HG03097 (cell line): ENCODE results near the gene KCNAB3.
A peak's percentile ranks its signal among the peaks of the same experiment; 100 is the strongest.

Source experiments
- ATAC-seq: cut with Tn5 transposase; IDR thresholded peaks from one replicate; pipeline ENCODE4 v1.9.1; 2021; ENCODE audit not compliant: unreplicated experiment, low FRiP score

The KCNAB3 gene

DNA sequence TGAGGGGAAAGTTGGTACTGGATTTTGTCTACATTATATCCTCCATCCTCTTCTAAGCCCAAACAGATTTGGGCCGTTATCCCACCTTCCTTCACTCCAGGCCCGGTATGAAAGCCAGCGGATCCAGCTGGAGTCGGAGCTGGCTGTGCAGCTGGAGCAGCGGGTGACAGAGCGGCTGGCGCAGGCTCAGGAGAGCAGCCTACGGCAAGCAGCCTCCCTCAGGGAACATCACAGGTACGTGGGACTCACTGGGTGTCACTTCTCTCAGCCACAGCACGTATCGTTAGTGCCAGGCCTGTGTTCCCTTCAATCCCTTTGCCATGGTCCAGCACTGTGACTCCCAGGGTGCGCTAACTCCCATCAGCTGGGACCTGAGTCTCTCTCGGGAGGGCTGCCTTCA is 13.6 kb upstream of the KCNAB3 start:
- ATAC-seq = no peak

GRCh38 chr17:7940743-7941142 is 11.1 kb upstream of the KCNAB3 start:
- ATAC-seq = no peak

- no peak for ATAC-seq
Observed at GRCh38 chr17:7940034-7940433, 10.4 kb upstream of the KCNAB3 start.

DNA sequence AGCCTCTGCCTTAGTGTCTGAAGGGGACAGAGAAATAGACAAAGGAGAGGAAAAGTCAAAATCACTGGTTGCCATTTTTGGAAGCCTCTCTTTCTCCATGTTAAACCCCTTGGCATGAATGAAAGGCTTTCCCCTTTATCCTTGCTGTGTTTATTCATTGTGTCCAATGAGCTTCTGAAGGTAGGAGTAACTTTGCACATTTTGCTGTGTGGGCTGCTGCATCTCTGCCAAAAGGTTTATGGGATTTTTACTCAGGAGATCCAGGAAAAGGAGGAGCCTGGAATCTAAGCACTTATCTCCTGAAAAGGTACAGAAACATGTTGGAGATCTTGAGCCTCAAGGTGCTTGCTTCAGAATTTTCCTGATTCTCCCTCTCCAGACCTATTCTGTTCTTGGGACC is 6.2 kb upstream of the KCNAB3 start:
- no peak for ATAC-seq

- no peak for ATAC-seq
Observed at GRCh38 chr17:7932949-7933348, 3.3 kb upstream of the KCNAB3 start.

DNA sequence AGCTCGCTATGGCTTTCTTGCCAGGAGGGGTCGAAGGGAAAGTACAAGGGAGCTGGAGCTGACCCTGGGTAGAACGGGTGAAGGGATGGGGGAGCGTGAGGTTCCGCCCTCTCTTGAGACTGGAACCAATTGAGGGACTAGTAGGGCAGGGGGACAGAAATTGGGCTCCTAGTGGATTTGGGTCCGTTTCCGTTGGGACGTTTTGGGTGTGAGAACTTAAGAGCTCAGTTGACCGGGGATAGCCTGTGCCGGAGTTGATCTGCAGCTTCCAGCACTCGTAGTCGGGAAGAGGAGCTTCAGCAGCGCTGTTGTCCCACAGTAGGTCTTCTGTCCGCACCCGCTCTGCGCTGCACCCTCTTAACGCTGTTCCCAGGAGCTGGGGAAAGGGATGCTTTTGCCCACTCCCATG is 2.8 kb upstream of the KCNAB3 start:
- no peak for ATAC-seq

- ATAC-seq = peak; percentile 96
Observed at GRCh38 chr17:7931709-7932482, 2.2 kb upstream of the KCNAB3 start, which contains the start of the genes CNTROB and TRAPPC1. CNTROB (plus strand) TSS chr17:7932206; CDS start chr17:7933080, 874 bp downstream. TRAPPC1 (minus strand) TSS chr17:7931946; CDS start chr17:7931829, 117 bp downstream.

DNA sequence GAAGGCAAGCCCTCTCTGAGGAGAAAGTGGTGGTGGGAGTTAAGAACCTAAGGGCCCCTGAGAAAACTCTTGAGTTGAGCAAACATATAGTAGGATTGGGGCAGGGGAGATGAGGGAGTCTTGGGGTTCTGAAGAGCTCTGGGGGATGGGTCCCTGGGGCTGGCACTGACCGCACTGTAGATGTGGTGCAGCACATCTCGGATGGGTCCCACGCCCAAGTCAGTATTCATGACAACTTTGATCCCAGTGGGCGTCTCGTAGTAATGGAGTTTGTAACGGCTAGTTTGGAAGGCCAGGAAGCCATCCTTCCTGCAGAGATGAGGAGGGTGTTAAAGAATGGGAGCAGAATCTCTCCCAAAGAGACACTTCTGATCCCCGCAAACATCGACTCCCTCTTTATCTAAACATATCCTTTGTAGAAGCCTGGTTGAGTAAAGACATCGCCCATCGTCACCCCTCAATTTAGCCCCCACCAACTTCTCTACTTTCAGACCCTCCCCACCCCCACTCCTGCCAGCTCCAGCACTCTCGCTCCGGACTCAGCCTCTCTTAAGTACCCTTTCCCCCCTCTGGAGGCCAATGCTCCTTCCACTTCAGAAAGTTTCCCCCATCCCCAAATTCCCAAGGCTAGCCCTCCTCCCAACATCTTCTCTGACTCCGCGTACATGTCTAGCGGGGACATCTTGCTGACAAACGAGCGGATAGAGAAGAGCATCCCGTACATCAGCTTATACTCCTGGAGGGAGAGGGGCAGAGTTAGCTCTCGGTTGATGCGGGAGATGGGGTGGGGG is 1.4 kb upstream of the KCNAB3 start:
- no peak for ATAC-seq

DNA sequence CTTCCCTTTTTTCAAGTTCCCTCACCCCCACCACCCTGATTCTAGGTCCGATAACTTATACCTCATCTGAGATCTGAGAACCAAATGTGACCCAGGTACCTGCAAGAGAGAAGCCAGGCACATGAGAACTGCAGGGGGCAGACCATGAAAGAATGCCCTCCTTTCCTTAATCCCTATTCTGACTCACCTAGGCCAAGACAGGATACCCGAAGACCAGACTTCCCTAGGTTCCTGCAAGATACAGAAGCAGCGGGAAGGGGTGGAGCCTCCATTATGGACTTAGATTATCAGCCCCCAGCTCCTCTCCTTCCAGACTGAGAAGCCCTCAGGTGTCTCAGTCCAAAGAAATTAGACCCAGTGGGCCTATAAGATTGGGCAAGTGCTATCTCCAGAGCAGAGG is 2.1 kb downstream of the KCNAB3 start:
- ATAC-seq = no peak

DNA sequence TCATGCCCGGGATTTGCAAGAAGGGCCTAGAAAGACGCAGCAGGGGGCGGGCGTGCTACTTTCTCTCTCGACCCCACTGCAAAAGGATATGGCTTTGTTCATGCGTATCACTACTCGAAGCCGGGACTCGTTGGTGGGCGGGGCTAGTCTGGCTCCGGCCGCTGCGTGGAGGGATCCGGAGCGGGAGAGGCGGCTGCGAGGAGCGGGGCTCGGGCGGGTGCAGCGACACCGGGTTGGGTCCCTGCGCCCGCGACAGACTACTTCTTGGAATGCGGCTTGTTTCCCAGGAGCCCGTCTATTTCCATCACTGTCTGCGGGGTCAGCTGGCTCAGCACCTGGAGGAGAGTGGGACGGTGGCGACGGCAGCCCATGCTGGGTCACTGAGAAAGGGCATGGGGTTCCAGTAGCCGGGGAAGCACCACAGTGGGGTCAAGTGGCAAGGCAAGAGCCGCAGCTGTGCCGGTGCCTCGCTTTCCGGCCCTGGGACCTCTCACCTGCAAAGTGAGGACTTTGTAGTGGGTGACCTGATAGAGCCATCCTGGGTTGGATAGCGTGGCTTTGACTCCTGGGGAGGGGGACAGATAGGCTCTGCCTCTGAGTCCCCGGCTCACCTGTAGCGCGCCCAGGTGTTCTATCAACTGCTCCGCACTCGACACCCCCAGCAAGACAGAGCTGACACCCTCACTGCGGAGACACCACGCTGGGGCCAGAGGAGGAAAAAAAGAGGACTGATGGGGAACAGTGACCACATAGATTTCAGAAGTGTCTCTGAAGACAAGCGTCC is 6.6 kb downstream of the KCNAB3 start:
- ATAC-seq = no peak

- ATAC-seq = no peak
Observed at GRCh38 chr17:7922269-7922844, 7.3 kb downstream of the KCNAB3 start.

GRCh38 chr17:7916808-7917207 is 12.8 kb downstream of the KCNAB3 start:
- ATAC-seq = no peak

DNA sequence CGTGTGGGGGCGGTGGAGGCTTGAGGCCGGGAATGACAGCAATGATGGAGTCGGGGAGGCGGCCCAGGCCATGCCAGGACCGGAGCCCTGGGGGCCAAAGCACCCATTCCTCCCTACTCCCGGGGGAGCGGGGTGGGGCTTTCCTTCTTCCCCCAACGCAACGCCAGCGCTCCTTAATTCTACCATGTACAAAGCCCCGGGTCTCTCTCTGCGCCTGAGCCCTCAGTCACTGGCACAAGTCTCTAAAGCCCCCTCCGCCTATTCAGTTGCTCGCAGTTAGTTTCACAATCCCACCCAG is 13.3 kb downstream of the KCNAB3 start:
- ATAC-seq = no peak

DNA sequence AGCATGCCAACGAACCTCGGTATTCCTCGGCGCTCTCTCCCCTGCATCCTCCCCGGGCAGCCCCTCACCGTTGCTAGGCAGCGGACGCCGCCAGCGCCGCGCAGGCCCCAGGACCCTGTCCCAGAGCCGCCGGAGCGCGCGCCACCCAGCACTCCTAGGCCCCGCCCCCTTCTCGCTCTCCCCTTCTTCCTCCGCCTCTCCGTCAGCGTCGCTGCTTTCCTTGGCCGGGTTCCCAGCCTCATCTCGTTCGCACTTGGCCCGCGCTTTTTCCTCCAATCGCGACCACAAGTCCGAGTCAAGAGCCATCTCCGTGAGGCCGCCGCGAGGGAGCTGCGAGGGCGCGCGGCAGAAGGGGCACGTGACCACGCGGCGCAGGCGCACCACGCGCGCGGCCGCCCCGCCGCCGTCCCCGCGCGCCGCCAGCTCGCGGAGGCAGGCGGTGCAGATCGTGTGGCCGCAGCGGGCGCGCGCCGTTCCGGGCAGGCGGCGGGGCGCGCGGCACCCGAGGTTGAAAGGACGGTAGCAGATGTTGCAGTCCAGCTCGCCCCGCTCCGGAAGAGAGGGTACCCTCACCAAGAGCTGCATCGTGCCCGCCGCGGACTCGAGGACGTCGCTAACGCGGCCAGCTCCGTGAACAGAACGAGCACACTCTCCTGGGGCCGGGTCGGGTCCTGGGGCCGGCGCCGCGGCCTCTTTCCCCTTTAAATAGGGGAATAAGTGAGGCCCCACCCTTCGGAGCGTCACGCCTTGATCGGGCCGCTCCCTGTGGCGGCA is 13.9 kb downstream of the KCNAB3 start, which contains the start of gene RNF227:
Gene RNF227 (minus strand): TSS at position 679 of the 774 bp plus-strand sequence. CDS start 94 bp downstream, at position 585.
- peak; percentile 64 for ATAC-seq

DNA sequence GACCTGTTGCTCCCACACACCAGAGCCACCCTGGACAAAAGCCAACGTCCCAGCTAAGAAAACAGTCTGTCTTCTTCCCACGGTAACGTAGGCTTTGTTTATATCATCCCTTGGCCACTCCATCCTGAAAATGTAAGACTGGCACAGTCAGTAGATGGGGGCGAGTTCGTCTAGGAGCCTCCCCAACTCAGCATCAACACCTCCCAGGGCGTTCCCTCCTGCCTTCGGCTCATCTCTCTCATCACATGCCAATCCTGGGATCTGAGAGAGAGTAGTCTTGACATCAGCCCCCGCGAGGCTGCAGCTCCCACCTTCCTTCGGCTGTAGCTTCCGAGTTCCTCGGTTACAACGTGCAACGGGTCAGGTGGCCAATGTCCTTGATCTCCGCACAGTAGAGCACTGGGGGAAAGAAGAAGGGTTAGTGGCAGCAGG is 14.5 kb downstream of the KCNAB3 start:
- ATAC-seq = peak; percentile 4

DNA sequence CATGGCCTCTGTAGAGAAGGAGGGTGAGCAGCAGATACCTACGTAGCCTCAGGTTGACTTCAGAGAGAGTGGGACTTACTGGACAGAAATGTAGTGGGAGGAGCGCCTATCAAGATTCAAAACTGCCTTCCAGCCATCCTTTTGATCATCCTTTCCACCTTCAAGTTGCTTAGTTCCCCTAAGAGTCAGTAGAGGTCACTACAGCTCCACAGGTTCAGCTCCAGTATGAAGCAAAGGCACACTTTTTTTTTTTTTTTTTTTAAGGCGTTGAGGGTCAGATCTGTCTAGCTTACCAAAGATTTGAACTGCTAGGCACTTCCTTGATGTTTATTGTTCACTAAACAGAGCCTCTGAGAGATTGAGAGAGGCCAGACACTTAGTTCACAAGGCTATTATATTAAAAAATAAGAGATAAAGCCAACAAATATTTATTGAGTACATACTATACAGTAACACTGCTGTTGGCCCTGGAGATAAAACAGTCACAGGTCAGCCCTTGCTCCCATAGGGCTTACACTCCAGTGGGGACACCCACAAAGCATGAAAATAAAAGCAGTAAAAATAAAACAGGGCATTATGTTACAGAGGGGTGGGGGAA is 16.6 kb downstream of the KCNAB3 start:
- ATAC-seq = no peak

DNA sequence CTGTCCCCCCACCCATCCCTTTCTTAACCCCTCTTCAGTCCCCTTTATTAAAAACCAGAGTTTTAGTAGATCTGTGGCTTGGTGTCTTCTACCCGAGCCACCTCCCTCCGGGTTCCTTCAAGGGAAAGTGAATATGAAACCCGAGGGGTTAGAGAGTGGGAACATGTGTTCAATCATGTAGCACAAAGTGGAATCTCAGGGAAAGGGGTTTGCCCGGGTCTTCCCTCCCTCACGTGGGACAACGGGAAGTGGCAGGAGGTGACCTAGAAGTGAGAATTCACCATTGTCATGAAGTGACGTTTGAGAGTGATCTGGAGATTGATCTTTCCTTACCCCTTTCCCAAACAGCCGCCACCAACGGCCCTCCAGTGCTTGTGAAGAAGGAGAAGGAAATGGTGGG is 18.5 kb downstream of the KCNAB3 start:
- no peak for ATAC-seq

DNA sequence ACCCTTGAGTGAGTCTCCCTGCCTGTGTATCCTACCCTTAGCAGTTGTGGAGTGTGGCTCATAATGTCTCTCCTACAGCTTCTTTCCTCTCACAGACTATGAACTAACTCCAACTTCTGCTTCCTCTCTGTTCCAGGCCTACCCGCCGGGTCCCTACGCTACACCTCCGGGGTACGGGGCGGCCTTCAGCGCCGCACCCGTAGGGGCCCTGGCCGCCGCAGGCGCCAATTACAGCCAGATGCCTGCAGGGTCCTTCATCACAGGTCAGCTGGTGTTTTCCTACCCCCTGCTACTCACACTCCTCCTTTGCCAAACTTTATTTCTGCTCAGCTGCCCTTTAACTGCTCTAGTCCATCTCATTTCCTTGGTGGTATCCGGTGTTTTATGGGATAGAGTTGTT is 18.9 kb downstream of the KCNAB3 start:
- ATAC-seq = no peak

DNA sequence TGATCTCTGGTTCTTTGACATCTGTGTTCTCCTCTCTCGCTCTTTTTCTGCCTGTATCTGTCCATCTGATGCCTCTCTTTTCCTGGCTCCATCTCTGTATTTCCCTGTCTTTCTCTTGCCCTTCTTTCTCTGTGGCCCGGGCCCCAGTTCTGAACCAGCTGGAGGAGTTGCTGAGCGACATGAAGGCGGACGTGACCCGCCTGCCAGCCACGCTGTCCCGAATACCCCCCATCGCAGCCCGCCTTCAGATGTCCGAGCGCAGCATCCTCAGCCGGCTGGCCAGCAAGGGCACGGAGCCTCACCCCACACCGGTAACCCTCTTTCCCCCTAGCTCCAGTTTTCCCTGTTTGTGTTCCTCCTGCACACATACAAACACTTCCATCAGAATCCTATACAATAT is 19.4 kb downstream of the KCNAB3 start:
- ATAC-seq = no peak

GRCh38 chr17:7909089-7909488 is 20.6 kb downstream of the KCNAB3 start:
- ATAC-seq = no peak
